Astrocyte (in vitro differentiated cells and primary cell): ENCODE results near the gene ZNF292. TPM values are rescaled to one million over a fixed set of nuclear protein-coding genes. Genes with fewer than 3 reads are reported as not detected.
"Not testable (repeated sequence)": the region's sequence is repeated elsewhere in the genome, so short reads cannot be mapped to it uniquely, and the experiment has no call there.

Experiments used
- DNase-seq: peaks from one replicate; pipeline ENCODE4 v3.0.0-alpha.2; 2010; ENCODE audit warnings: low read depth
- FAIRE-seq: peaks from 2 replicates; lab custom pipeline; 2011; peaks lifted over from hg19 to GRCh38; lab: Jason Lieb, UNC
- H2AFZ ChIP-seq: 2 replicates; pipeline ENCODE4 v1.6.0; 2012; ENCODE audit warnings: low read depth, low read length, inconsistent platforms
- H3K27ac ChIP-seq: 2 replicates; pipeline ENCODE4 v1.5.1; 2011; ENCODE audit warnings: low read depth, low read length, inconsistent platforms
- H3K27me3 ChIP-seq: 2 replicates; pipeline ENCODE4 v1.6.0; 2011; ENCODE audit warnings: low read length, inconsistent platforms; ENCODE audit not compliant: insufficient read depth
- H3K36me3 ChIP-seq: 2 replicates; pipeline ENCODE4 v1.5.1; 2011; ENCODE audit warnings: low read length, inconsistent platforms; ENCODE audit not compliant: insufficient read depth
- H3K4me1 ChIP-seq: 2 replicates; pipeline ENCODE4 v1.5.1; 2011; ENCODE audit warnings: low read length, inconsistent platforms; ENCODE audit not compliant: insufficient read depth
- H3K4me2 ChIP-seq: 2 replicates; pipeline ENCODE4 v1.6.0; 2012; ENCODE audit warnings: low read length, inconsistent platforms
- H3K4me3 ChIP-seq: 2 replicates; pipeline ENCODE4 v1.5.1; 2011; ENCODE audit warnings: low read depth, mild to moderate bottlenecking, low read length, inconsistent platforms; ENCODE audit not compliant: insufficient read depth
- H3K79me2 ChIP-seq: 2 replicates; pipeline ENCODE4 v1.6.0; 2012; ENCODE audit warnings: mild to moderate bottlenecking, low read length, inconsistent platforms; ENCODE audit not compliant: insufficient read depth
- H3K9ac ChIP-seq: 2 replicates; pipeline ENCODE4 v1.6.0; 2012; ENCODE audit warnings: mild to moderate bottlenecking, low read length, inconsistent platforms
- H3K9me3 ChIP-seq: 2 replicates; pipeline ENCODE4 v1.5.1; 2012; ENCODE audit warnings: low read depth, mild to moderate bottlenecking, low read length, inconsistent platforms; ENCODE audit not compliant: insufficient read depth
- H4K20me1 ChIP-seq: 2 replicates; pipeline ENCODE4 v1.6.0; 2012; ENCODE audit warnings: low read length, inconsistent platforms; ENCODE audit not compliant: insufficient read depth
- H3K27ac Mint-ChIP-seq: one replicate; pipeline ENCODE4 v1.8.0; 2021; ENCODE audit warnings: mild to moderate bottlenecking, mixed read lengths; ENCODE audit not compliant: unreplicated experiment
- H3K27me3 Mint-ChIP-seq: one replicate; pipeline ENCODE4 v1.8.0; 2021; ENCODE audit warnings: low read depth, mixed read lengths; ENCODE audit not compliant: unreplicated experiment
- H3K36me3 Mint-ChIP-seq: one replicate; pipeline ENCODE4 v1.8.0; 2021; ENCODE audit warnings: low read depth, mixed read lengths; ENCODE audit not compliant: unreplicated experiment
- H3K4me1 Mint-ChIP-seq: one replicate; pipeline ENCODE4 v1.8.0; 2021; ENCODE audit warnings: low read depth, mixed read lengths; ENCODE audit not compliant: unreplicated experiment
- H3K4me3 Mint-ChIP-seq: one replicate; pipeline ENCODE4 v1.8.0; 2021; ENCODE audit warnings: mild to moderate bottlenecking, moderate library complexity, mixed read lengths; ENCODE audit not compliant: unreplicated experiment
- H3K9me3 Mint-ChIP-seq: one replicate; pipeline ENCODE4 v1.8.0; 2021; ENCODE audit warnings: mild to moderate bottlenecking, mixed read lengths; ENCODE audit not compliant: unreplicated experiment
- EZH2 ChIP-seq: IDR thresholded peaks from 2 replicates; pipeline ENCODE4 v1.6.1; 2012; ENCODE audit warnings: mild to moderate bottlenecking, low read length, inconsistent platforms; ENCODE audit not compliant: insufficient read depth
- total RNA-seq: library from RNA; stranded (reverse); gene quantifications from 2 replicates; pipeline ENCODE4 v1.2.1, GENCODE V29; 2021
- TF ChIP-seq, protein P1 (sequence below): IDR thresholded peaks from 2 replicates; pipeline ENCODE4 v1.5.1; 2011; ENCODE audit warnings: low read depth, mild to moderate bottlenecking, inconsistent platforms, low read length, moderate library complexity; ENCODE audit not compliant: insufficient read depth

The ZNF292 gene
- total RNA-seq, 1 donor from 2014 or later, result 31.5 TPM

DNA sequence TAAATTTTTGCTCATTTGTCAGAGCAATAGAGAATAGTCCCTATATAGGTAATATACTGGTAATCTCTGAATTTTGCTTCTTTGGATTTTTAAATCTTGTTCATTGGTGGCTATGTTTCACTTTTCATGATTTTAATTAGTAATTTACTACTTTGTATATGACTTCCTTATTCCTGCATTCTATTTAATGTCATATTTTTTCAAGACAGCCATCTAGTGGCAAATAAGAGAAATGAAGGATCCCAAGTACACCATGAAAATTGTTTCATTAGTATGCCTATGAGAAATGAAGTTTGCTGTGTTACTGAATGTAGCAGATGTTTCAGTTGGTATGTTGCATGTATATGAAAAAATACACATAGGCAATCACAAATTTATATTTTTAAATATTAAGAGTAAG lies 82.4 kb downstream of the ZNF292 start:
- H3K9me3 Mint-ChIP-seq, result no peaks in the 10 kb centered on the region
- no peak overlapping the region for H3K27ac Mint-ChIP-seq
- H3K36me3 Mint-ChIP-seq, result peaks cover 8% of the 10 kb centered on the region
- H3K9me3 ChIP-seq, result no peaks in the 10 kb centered on the region
- H3K4me1 ChIP-seq, result no peaks in the 10 kb centered on the region
- H3K4me1 Mint-ChIP-seq, result no peaks in the 10 kb centered on the region
- H4K20me1 ChIP-seq, result peaks cover 4% of the 10 kb centered on the region
- no peaks in the 10 kb centered on the region for H3K36me3 ChIP-seq
- no peak overlapping the region for H3K27ac ChIP-seq
- H3K4me3 Mint-ChIP-seq, result no peak overlapping the region
- H2AFZ ChIP-seq, result no peak overlapping the region
- H3K4me2 ChIP-seq, result no peak overlapping the region
- FAIRE-seq (no peak), DNase-seq (peak; percentile 16)
- TF ChIP-seq EZH2, result no peak
- TF ChIP-seq, protein P1, sequence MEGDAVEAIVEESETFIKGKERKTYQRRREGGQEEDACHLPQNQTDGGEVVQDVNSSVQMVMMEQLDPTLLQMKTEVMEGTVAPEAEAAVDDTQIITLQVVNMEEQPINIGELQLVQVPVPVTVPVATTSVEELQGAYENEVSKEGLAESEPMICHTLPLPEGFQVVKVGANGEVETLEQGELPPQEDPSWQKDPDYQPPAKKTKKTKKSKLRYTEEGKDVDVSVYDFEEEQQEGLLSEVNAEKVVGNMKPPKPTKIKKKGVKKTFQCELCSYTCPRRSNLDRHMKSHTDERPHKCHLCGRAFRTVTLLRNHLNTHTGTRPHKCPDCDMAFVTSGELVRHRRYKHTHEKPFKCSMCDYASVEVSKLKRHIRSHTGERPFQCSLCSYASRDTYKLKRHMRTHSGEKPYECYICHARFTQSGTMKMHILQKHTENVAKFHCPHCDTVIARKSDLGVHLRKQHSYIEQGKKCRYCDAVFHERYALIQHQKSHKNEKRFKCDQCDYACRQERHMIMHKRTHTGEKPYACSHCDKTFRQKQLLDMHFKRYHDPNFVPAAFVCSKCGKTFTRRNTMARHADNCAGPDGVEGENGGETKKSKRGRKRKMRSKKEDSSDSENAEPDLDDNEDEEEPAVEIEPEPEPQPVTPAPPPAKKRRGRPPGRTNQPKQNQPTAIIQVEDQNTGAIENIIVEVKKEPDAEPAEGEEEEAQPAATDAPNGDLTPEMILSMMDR, result peak; percentile 50
- peaks cover 5% of the 10 kb centered on the region for H3K79me2 ChIP-seq
- no peak overlapping the region for H3K9ac ChIP-seq
- H3K4me3 ChIP-seq, result no peak overlapping the region
- no peaks in the 10 kb centered on the region for H3K27me3 ChIP-seq
- no peaks in the 10 kb centered on the region for H3K27me3 Mint-ChIP-seq

DNA sequence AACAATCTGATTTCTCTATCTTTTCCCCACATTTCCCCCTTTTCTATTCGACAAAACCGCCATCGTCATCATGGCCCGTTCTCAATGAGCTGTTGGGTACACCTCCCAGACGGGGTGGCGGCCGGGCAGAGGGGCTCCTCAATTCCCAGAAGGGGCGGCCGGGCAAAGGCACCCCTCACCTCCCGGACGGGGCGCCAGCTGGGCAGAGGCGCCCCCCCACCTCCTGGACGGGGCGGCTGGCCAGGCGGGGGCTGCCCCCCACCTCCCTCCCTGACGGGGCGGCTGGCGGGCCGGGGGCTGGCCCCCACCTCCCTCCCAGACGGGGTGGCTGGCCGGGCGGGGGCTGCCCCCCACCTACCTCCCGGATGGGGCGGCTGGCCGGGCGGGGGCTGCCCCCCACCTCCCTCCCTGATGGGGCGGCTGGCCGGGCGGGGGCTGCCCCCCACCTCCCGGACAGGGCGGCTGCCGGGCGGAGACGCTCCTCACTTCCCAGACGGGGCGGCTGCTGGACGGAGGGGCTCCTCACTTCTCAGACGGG lies 83.8 kb downstream of the ZNF292 start:
- H3K36me3 ChIP-seq, H3K4me3 ChIP-seq, H3K27ac Mint-ChIP-seq, FAIRE-seq, H3K4me1 ChIP-seq, H3K9ac ChIP-seq, H2AFZ ChIP-seq, H3K27me3 Mint-ChIP-seq, H3K4me1 Mint-ChIP-seq, H3K79me2 ChIP-seq, H3K9me3 ChIP-seq, H3K4me2 ChIP-seq, H4K20me1 ChIP-seq, DNase-seq, H3K36me3 Mint-ChIP-seq, H3K9me3 Mint-ChIP-seq, H3K4me3 Mint-ChIP-seq, H3K27ac ChIP-seq, H3K27me3 ChIP-seq: not testable (repeated sequence)

DNA sequence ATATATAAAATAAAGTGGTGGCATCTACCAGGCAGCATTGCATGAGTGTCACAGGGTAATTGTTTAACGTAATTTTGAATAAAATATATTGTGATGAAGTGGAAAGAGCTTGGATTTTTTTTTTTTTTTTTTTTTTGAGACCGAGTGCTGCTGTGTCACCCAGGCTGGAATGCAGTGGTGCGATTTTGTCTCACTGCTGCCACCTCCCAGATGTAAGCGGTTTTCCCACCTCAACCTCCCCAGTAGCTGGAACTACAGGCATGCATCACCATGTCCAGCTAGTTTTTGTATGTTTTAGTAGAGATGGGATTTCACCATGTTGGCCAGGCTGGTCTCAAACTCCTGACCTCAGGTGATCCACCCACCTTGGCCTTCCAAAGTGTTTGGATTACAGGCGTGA lies 85.9 kb downstream of the ZNF292 start:
- no peak for DNase-seq
- Histone ChIP-seq H4K20me1 (no peaks in the 10 kb centered on the region), H3K4me1 (no peaks in the 10 kb centered on the region), H3K4me3 (no peak overlapping the region), H2AFZ (no peak overlapping the region), H3K79me2 (peaks cover 2% of the 10 kb centered on the region), H3K27ac (no peak overlapping the region), H3K4me2 (no peak overlapping the region), H3K27me3 (no peaks in the 10 kb centered on the region), H3K36me3 (peaks cover 9% of the 10 kb centered on the region), H3K9me3 (no peaks in the 10 kb centered on the region), H3K9ac (no peak overlapping the region)
- FAIRE-seq, result no peak
- peaks cover 6% of the 10 kb centered on the region for H3K4me1 Mint-ChIP-seq
- H3K36me3 Mint-ChIP-seq, result peaks cover 8% of the 10 kb centered on the region
- H3K27me3 Mint-ChIP-seq, result no peaks in the 10 kb centered on the region
- TF ChIP-seq EZH2, result no peak
- TF ChIP-seq, protein P1, result no peak
- no peaks in the 10 kb centered on the region for H3K9me3 Mint-ChIP-seq
- no peak overlapping the region for H3K4me3 Mint-ChIP-seq
- no peak overlapping the region for H3K27ac Mint-ChIP-seq
